Esophagus muscularis mucosa (tissue), 4 donors: Measurements from ENCODE around the gene CD99L2. TPM values are rescaled to one million over a fixed set of nuclear protein-coding genes. Genes with fewer than 3 reads are reported as not detected.

Experiments used
- DNase-seq: peaks from one replicate; pipeline ENCODE4 v3.0.0-alpha.2; 2017; ENCODE audit errors: extremely low spot score
- H3K27ac ChIP-seq, 4 donors: fragments of 200-600 bp; sonication (generic); replicated peaks in 1 of 4; 1 replicate in 3 of 4; 2 replicates in 1 of 4; pipeline ENCODE4 v1.5.1; 2016 to 2019; ENCODE audit warnings: mild to moderate bottlenecking in 1 of 4
- H3K27me3 ChIP-seq, 4 donors: fragments of 200-600 bp; sonication (generic); one replicate each; pipeline versions ENCODE4 v1.5.1 to v1.6.0; 2016 to 2019
- H3K36me3 ChIP-seq, 4 donors: fragments of 200-600 bp; sonication (generic); one replicate each; pipeline ENCODE4 v1.5.1; 2016 to 2019
- H3K4me1 ChIP-seq, 4 donors: fragments of 200-600 bp; sonication (generic); one replicate each; pipeline ENCODE4 v1.5.1; 2016 to 2019
- H3K4me3 ChIP-seq, 4 donors: fragments of 200-600 bp; sonication (generic); 1 replicate in 2 of 4; 2 replicates in 2 of 4; pipeline ENCODE4 v1.5.1; 2016 to 2019; ENCODE audit warnings: mild to moderate bottlenecking in 4 of 4, moderate library complexity in 1 of 4
- H3K9me3 ChIP-seq, 4 donors: fragments of 200-600 bp; sonication (generic); 1 replicate in 3 of 4; 2 replicates in 1 of 4; pipeline ENCODE4 v1.5.1; 2016 to 2019
- CTCF ChIP-seq, 3 experiments: fragments of 200-600 bp in 2 of 3; fragments of 450-650 bp in 1 of 3; sonication (generic) in 2 of 3; IDR thresholded peaks; one replicate each; pipeline ENCODE4 v1.5.1; 2017 to 2019; ENCODE audit warnings: antibody characterized with exemption in 3 of 3, mild to moderate bottlenecking in 2 of 3, moderate library complexity in 1 of 3
- EP300 ChIP-seq: sonication (generic); formaldehyde crosslinking; IDR thresholded peaks from one replicate; pipeline ENCODE4 v1.6.1; 2017; ENCODE audit warnings: antibody characterized with exemption
- POLR2A ChIP-seq: fragments of 450-650 bp; IDR thresholded peaks from one replicate; pipeline ENCODE4 v1.6.1; 2017; ENCODE audit warnings: antibody characterized with exemption, moderate library complexity, mild to moderate bottlenecking, low read depth
- POLR2AphosphoS5 ChIP-seq, 2 donors: sonication (generic); formaldehyde crosslinking; IDR thresholded peaks; one replicate each; pipeline ENCODE4 v1.6.1; 2017; ENCODE audit warnings: antibody characterized with exemption in 2 of 2
- WGBS: methylation state at CpG from one replicate; pipeline ENCODE4 v1.1.5; 2018; 5-methylcytosine and 5-hydroxymethylcytosine counted together
- intact Hi-C: fragments of 100-400 bp; cut with DNase I; formaldehyde crosslinking; loops from one replicate; pipeline ENCODE4 v1.15.1; 2023
- total RNA-seq, 4 donors: library from RNA; depleted of rRNA; stranded (reverse); fragments of >200 nt; gene quantifications; one replicate each; pipeline versions ENCODE4 v1.1.0 to v1.2.1, GENCODE V29; 2016

CD99L2 gene
- total RNA-seq, 4 donors from 2014 or later, result 61.0 to 91.5 (median 70.1) TPM

- WGBS, result 74% methylated on average over 9 of the region's 9 CpGs
- no peak overlapping the region for H3K4me3 ChIP-seq
- DNase-seq, result no peak
- peaks cover 0 to 8% (median 0%) of the 10 kb centered on the region in 4 donors for H3K9me3 ChIP-seq
- no peaks in the 10 kb centered on the region for H3K27me3 ChIP-seq
- no peaks in the 10 kb centered on the region for H3K36me3 ChIP-seq
- H3K27ac ChIP-seq, result no peak overlapping the region
- intact Hi-C loops, result no loop called here
- no peak for TF ChIP-seq POLR2A
- TF ChIP-seq EP300, result no peak
- TF ChIP-seq POLR2AphosphoS5 (IDR thresholded peaks at IDR 0.05), result no peak
- no peak for TF ChIP-seq CTCF (IDR thresholded peaks at IDR 0.05)
- H3K4me1 ChIP-seq, result no peaks in the 10 kb centered on the region
Observed at GRCh38 chrX:150940844-150941495, 42.5 kb upstream of the CD99L2 start.

- TF ChIP-seq CTCF (IDR thresholded peaks at IDR 0.05) (no peak), POLR2A (no peak), POLR2AphosphoS5 (IDR thresholded peaks at IDR 0.05) (no peak), EP300 (no peak)
- no peaks in the 10 kb centered on the region for H3K27me3 ChIP-seq
- H3K4me1 ChIP-seq, result peaks cover 0 to 4% (median 2%) of the 10 kb centered on the region in 4 donors
- no peak for DNase-seq
- H3K27ac ChIP-seq, result no peak overlapping the region
- 55% methylated on average over 6 of the region's 6 CpGs for WGBS
- intact Hi-C loops, result no loop called here
- no peak overlapping the region for H3K4me3 ChIP-seq
- no peaks in the 10 kb centered on the region for H3K36me3 ChIP-seq
- H3K9me3 ChIP-seq, result peaks cover 0 to 8% (median 0%) of the 10 kb centered on the region in 4 donors
Observed at GRCh38 chrX:150936556-150936955, 38.1 kb upstream of the CD99L2 start.

GRCh38 chrX:150935467-150935866 is 37.0 kb upstream of the CD99L2 start:
- 60% methylated on average over 7 of the region's 7 CpGs for WGBS
- intact Hi-C loops, result no loop called here
- H3K36me3 ChIP-seq, result no peaks in the 10 kb centered on the region

GRCh38 chrX:150934453-150934852 is 36.0 kb upstream of the CD99L2 start:
- H3K4me3 ChIP-seq, result no peak overlapping the region
- no peaks in the 10 kb centered on the region for H3K27me3 ChIP-seq
- no peak for DNase-seq
- WGBS, result 17% methylated on average over 5 of the region's 5 CpGs
- H3K9me3 ChIP-seq, result peaks cover 0 to 8% (median 0%) of the 10 kb centered on the region in 4 donors
- no peaks in the 10 kb centered on the region for H3K36me3 ChIP-seq
- intact Hi-C loops, result no loop called here
- TF ChIP-seq POLR2A (no peak), POLR2AphosphoS5 (IDR thresholded peaks at IDR 0.05) (peak in 1 of 2 donors; percentile 16), CTCF (IDR thresholded peaks at IDR 0.05) (no peak), EP300 (no peak)
- no peak overlapping the region for H3K27ac ChIP-seq
- H3K4me1 ChIP-seq, result peaks cover 0 to 4% (median 2%) of the 10 kb centered on the region in 4 donors

More at GRCh38 chrX:150935467-150935866, 37.0 kb upstream of the CD99L2 start:
- H3K4me1 ChIP-seq, result peaks cover 0 to 4% (median 2%) of the 10 kb centered on the region in 4 donors
- peaks cover 0 to 8% (median 0%) of the 10 kb centered on the region in 4 donors for H3K9me3 ChIP-seq
- H3K27me3 ChIP-seq, result no peaks in the 10 kb centered on the region
- DNase-seq, result no peak
- H3K4me3 ChIP-seq, result no peak overlapping the region
- H3K27ac ChIP-seq, result no peak overlapping the region
- no peak for TF ChIP-seq EP300
- no peak for TF ChIP-seq POLR2AphosphoS5 (IDR thresholded peaks at IDR 0.05)
- no peak for TF ChIP-seq POLR2A
- no peak for TF ChIP-seq CTCF (IDR thresholded peaks at IDR 0.05)

DNA sequence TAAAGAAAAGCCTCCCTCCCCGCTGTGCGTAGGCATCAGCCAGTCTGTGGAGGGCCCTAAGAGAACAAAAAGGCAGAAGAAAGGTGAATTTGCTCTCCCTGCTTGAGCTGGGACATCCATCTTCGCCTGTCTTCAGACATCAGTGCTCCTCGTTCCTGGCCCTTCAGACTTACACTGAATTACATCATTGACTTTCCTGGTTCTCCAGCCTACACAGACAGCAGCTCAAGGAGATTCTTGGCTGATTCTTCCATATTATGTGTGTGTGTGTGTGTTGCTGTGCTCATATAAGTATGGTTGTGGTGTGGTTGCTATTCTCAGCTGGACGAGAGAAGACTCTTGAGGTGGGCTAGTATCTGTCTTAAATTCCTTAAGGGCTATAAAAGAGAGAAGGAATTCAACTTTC is 35.5 kb upstream of the CD99L2 start:
- intact Hi-C loops, result no loop called here
- H3K27ac ChIP-seq, result no peak overlapping the region

More for the DNA sequence above, 35.5 kb upstream of the CD99L2 start:
- TF ChIP-seq POLR2A (no peak), CTCF (IDR thresholded peaks at IDR 0.05) (no peak), EP300 (no peak), POLR2AphosphoS5 (IDR thresholded peaks at IDR 0.05) (no peak)
- Histone ChIP-seq H3K36me3 (no peaks in the 10 kb centered on the region), H3K9me3 (peaks cover 0 to 8% (median 0%) of the 10 kb centered on the region in 4 donors), H3K27me3 (no peaks in the 10 kb centered on the region), H3K4me1 (peaks cover 0 to 4% (median 2%) of the 10 kb centered on the region in 4 donors), H3K4me3 (no peak overlapping the region)
- no peak for DNase-seq
- WGBS, result 64% methylated on average over 5 of the region's 5 CpGs
